DMS 273 (cell line): ENCODE data around the gene PDCD4.

Experiments used
- DNase-seq: peaks from one replicate; lab custom pipeline; 2025; ENCODE audit not compliant: unreplicated experiment; lab: John Stamatoyannopoulos, UW

Gene PDCD4

DNA sequence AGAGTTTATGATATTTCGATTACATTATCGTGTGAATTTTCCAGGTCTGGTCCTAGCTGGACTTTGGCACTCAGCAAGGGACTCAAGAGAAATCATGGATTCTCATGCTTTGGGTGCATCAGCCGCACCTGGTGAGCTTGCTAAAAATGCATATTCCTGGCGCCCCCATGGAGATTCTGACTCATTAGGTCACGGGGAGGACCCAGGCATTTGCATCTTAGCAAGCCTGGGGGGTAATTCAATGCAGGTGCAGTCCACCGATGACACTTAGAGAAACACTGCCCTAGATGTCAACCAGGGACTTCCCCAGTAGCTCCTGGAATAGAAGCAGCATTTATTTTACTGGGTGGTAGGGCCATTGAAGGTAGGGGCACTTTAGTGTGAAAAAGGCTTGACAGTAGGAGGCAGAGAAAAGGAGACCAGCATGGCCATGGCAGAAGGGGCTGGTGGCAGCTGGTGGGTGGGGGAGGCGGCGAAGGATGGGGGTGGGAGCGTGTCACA is 29.9 kb upstream of the PDCD4 start:
- peak; percentile 59 for DNase-seq

DNA sequence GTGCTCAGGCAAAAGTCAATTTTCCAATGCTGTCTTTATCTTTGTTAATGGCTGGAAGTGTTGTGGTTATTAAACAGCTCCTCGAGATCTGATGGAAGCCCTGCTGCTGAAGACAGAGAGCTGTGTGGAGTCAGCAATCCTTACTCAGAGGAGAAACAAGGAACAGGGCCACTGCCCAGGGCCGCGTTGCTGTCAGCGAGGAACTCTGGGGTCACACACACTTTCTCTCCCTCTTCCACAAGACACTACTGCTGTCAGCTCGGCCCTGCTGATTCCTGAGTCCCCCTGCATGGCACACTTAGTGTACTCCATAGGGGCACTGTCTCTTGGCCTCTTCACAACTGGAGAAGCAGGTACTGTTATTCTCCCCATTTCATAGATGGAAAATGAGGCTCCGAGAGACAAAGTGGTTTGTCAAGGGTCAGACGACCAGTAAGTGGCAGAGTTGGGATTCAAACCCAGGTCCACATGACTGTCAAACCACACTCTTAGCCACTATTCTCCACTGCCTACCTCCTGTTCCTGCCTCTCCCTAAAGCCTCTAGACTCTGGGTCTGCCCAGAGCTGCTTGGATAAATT is 29.3 kb upstream of the PDCD4 start:
- peak; percentile 59 for DNase-seq

DNA sequence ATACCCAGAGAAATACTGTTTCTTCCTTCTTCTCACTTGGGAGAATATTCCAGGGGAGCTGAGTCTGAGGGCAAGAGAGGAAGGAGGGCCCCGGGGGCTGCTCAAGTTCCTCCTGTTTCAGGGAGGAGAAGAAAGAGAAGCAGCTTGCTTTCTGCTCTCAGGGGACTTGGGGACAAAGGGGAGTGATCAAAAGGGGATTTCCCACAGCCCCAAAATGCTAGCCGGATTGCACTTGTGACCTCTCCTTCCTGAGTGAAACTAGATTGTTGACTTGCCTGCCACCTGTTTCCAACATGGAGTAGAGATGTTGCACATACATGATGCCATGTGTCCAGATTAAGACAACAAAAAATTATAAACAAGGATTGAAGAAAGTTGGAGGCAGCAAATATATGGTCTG is 28.7 kb upstream of the PDCD4 start:
- DNase-seq: peak; percentile 48

DNA sequence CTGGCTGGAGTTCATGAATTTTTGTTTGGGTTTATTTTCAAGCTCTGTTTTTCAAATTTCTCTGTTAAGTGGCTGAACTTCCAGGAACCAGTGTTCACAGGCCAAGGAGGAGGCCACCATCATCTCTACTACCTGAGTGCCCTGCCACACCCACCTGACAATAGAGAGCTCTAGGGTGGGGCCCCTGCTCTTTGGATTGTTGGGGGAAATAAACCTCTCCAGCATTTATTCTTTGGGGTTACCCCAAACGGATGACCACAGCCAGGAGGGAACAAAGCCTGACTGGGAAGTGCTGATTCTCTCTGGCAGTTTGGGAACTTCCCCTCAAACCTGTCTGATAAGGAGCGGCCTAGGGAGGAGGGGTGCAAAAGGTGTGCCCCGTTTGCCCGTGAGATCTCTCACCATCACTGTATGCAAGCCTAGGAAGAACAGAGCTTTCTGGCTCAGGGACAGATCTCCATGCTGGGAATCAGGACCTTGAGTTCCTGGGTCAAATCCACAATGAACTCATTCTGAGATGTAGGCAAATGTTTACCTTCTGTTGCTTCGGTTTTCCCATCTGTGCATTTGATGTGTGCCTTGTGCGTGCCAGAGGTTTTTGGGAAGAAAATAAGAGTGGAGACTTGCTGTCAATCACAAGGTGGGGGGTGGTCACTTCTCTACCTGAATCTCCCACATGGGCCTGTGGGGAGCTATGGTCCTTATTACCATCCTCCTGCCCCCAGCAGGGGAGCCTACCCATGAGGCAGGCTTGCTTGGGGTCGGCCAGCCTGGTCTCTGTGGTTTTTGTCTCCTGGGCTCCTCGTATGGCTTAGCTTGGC is 27.7 kb upstream of the PDCD4 start:
- DNase-seq: peak; percentile 91

DNA sequence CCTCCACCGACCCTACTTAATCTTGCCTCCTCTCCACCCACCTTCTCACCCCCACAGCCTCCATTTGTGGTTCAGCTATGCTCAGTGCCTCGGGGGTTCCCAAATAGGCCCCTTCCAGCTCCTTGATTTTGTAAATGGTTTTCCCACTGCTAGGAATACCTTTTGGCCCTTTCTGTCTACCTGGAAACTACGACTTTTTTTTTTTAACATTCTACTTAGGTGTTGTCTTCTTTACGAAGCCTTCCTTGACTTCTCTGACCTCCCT is 27.2 kb upstream of the PDCD4 start:
- DNase-seq: no peak

DNA sequence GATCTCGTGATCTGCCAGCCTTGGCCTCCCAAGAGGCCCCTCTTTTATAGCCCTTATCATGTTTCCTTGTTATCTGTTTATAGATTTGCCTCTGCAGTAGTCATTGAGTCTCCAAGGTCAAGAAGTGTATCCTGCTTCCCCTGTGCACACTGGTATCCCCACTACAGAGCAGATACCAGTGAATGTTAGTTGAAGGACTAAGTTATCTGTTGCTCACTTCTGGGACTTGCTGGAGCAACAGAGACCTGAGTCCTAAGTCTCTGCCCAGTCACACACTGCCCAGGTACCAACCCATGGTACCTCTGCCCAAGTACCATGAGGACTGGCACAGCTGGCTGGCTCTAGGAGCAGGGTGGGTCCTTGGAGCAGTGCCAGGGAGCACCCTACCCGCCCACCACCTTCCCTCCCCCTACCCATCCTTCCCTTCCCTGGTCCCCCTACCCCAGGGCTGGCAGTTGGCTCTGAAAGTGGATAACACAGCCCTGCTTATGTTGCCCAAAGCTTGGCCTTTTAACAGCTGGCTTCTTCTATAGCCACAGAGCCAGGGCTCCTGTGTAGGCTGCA is 26.5 kb upstream of the PDCD4 start:
- DNase-seq: peak; percentile 43

DNA sequence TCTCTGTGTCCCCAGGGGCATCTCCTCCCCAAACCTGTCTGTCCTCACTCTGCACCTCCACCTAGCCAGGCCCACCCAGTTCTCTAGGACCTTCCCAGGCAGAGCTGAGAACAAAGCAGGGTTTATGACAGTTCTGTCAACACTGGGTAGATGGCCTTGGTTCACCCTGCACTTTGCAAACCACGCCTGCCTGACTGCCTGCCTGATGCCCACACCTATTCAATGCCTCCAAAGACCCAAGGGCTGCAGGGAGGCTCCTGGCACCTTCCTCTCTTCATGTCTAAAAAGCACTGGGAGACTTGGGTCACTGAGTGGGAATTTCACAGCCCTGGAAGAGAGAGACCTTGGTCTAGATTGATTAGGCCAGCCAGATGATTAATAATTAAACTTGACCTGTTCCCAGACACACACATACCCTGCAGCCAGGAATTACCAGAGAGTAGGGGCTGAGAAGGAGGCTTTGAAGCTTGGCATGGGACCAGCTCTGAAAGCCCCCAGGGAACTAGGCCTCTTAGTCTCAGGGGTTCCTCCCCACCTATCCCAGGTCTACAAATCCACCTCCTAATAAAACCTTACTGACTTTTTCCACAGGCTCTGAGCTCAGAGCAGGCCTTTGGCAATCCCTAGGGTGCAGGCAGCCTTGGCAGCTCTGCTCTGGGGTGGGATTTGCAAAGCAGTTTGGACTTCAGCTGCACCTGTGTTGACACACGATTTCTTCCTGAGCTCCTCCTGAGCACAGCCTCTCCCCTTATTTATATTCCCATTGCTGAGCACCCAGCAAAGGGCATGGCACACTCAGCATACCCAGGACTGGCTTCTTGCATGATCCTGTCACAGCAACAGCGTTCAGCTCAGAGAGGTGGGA is 25.7 kb upstream of the PDCD4 start:
- DNase-seq: peak; percentile 43

DNA sequence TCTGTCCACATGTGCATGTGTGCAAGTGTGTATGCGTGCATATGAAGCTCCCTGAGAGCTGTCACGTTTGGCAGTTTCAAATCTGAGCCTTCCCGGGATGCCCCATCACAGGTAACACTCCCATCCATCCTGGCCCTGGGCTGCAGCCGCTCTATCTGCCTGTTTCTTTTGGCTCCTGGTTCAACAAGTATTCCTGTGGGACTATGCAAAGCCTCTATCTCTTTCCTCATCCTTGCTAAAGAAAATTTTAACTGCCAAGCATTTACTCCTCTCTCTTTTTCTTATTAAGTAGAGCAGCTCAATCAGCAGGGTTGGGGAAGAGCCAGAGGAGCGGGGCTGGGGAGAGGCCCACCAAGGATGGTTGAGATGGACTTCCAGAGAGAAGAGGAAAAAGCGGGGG is 24.4 kb upstream of the PDCD4 start:
- no peak for DNase-seq

DNA sequence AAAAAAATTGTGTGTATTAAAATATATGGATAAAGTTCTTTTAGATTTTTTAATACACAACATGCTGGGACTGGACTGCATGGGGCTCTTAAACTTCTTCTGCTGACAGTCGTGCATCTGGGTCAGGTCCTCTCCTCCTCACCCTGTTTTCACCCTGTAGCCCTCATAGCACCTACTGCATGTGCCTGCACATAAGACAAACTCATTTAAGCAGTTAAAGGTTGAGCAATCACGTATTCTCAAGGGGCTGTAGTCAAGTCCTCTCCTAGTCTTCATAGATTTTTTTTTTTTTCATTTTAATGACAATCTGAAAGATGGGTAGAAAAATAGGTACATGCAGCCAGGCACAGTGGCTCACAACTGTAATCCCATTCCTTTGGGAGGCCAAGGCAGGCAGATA is 23.6 kb upstream of the PDCD4 start:
- no peak for DNase-seq

DNA sequence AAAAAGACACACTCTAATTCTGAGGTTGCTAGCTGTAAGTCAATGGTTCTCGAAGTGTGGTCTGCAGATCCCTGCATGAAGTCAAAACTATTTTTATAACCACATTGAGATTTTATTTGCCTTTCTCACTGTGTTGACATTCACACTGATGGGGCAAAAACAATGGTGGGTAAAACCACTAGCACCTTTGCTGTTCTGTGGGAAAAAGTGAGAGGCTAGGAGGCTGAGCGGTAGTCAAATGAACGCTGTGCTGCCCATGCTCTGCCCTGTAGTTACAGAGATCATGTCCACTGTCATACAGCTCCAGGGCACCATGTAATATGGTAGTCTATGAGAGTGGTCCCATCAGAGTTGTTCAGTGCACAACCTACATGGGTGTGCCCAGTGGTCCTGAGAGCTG is 21.6 kb upstream of the PDCD4 start:
- no peak for DNase-seq

DNA sequence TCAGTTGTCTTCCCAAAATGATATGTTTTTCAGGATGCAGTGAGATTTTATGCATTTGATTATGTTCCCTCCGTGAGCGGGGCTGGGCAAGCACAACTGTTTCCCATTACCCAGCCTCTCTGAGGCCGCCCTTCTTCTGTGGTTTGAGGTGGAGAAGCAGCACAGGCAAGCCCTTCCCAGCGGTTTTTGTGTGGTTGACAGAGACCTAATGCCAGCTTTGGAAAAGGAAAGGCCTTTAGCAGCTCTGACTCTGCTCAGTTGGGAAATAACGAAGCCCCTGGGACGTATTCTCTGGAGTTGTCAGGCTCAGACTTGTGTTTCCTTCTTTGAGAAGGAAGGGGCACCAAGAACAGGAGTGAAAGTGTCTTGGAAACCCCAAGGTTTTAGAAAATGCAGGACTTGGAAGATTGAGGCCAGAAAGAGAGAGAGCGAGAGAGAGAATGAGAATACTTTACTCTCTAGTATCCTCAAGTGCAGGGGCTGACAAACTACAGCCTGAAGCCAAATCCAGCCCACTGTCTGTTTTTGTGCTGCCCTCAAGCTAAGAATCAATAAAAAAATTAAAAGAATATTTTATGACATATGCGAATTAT is 20.6 kb upstream of the PDCD4 start:
- no peak for DNase-seq

DNA sequence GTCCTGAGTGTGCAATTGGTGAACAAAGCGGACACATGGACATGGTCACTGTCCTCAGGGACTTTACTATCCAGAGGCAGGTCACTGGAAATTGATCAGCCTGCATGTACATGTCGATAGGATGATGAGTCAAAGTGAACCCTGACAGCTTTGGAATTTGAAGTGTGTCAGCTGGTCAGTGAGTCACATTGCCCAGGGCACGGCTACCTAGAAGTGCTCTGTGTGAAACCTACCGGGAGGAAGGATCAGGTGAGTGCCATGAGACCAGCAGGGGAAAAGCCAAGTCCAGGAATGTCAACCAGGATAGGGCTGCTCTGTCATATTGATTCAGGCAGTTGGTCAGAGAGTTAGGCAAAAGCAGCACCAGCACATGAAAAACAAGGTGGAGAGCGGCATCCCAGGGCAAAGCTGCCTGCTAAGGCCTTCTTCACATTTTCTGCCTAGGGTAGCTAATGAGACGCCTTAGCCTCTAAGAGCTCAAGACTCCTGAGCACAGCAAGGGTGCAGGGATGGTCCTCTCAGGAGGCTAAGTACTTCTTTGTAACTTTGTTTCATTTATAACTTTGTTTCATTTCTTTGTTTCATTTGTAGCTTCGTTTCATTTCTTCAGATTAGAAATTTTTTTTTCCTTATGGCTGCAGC is 19.4 kb upstream of the PDCD4 start:
- DNase-seq: no peak

DNA sequence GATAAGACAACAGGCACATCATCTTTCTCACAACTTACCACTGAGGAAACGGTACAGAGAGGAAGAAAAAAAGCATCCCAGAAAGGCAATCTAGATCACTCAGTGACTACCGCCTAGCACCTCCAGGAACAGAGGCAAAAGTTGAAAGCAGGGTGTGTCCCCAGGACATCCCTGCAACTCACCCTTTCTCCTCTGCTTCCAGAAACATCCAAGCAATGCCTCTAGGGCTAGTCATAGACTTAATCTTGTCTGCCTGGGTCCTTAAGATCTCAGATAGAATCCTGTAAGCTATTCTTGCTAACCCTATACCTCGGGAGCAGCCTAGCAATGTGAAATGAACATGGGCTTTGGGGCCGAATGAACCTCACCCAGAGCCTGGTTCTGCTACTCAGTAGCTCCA is 18.8 kb upstream of the PDCD4 start:
- DNase-seq: no peak

DNA sequence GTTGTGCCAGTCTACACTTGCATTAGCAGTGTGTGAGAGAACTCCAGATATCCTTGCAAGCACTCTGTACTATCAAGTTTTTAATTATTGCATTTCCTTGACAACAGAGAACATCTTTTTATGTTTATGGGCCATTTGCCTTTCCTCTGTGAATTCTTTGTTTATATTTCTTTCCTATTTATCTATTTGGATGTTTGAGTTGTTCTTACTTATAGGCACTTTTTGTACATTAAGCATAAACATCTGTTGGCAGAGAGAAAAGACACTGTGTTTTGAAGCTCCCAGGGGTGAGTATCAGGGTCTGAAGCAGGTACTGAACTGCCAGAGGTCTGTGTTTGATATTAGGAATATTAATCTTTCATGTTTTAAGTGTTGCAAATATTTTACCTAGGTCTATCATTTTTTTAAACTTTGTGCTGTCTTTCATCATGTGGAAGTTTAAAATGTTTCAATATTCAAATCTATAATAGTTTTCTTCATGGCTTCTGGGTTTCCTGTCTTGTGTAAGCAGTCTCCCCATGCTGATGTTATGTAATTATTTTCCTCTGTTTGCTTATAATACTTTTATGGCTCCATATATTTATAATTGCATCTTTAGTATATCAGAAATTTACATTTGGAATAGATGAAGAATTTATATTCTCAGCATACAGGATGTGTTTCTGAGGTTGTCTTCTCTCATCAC is 17.7 kb upstream of the PDCD4 start:
- no peak for DNase-seq

DNA sequence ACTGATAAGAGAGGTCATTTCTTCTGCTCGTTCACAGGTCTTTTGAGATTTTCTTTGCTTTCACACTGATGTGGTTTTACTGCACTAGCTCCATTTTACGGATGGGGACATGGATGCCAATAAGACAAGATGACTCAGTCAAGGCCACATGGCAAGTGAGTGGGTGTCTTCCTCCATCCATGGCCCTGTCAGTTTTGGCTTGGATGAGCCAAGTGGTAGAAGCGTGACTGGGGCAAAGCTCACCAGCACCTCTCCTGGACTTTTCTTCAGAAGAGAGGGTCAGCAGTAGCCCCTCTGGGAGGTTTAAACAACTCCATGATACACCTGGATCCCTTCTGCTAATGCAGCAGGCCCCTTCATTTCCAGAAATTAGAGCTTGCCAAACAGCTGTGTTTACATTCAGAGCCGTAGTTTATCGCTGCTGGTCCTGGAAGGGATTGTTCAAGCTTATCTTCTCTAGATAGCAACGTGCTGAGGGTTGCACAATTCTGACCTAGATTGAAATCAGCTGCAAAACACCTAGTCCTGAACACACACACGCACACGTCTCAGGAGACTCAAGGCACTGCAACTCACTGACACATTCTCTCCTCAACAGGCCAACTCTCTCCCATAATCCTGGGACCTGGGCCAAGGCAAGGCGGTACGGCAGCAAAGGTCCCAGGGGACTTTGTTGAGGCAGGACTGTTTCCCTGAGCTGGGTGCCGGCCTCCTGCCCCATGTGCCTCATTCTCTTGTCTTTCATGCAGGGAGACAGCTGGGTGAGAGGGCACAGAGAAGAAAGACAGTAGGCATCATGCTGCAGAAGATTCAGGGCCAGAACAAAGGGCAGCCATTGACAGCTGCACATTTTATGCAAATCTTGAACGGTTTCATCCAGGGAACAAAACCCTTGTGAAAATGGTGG is 14.2 kb upstream of the PDCD4 start:
- peak; percentile 77 for DNase-seq

DNA sequence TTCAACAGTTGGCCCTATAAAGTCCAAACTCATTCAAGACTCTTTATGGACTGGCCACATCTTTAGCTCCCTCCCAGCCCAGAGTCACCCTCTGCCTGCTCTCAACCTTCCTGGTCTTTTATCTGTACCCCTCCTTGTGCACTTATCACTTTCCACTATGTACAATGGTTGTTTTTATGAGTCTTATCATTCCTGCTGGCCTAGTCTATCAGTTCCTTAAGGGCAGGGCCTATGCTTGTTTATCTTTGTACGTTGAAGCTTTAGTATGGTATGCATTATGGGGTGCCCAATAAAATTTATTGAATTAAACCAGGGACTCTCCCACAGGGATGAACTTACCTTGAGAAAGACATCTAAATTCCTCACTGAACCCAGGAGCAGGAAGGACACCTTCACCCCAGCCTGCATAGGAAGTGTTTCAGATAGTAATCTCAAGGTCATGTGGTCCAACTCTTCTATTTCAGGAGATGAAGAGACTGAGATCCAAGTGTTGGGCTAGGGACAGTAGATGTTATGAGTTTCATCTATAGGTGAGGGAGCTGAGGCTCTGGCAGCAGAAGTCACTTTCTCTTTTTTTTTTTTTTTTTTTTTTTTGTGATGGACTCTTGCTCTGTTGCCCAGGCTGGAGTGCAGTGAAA is 13.3 kb upstream of the PDCD4 start:
- DNase-seq: no peak

DNA sequence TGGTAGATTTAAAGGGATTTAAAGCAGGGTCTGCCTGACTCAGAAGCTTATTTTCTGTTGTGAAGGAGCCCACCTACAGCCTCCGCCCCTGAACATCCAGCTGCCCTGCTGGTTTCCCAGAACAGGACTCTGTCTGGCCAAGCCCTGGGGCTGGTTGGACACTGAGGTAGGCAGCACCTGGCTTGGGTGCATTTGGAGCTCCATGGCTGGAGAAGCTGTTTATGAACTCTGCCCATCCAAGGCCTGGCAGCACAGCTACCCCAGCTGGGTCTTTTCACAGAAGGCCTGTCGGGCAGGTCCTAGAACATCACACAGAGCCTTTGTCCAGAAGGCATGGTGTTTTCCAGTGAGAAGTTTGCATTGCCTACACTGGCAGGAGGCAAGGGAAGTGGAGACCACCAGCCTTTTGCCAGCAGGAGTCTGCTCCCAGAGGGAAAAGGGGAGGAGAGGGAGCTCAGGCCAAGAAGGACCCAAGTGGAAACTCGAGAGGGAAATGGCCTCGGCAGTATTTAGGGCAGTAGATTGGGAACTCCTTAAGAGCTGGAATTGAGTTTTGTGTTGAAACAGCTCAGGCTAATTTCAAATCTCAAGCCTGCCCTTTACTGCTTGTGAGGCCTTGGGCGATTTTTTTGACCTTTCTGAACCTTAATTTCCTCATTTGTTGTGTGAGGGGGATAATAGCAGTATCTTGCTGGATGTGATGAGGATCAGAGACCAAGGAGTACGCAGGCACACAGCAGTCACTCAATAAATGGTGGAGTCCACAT is 12.3 kb upstream of the PDCD4 start:
- no peak for DNase-seq

DNA sequence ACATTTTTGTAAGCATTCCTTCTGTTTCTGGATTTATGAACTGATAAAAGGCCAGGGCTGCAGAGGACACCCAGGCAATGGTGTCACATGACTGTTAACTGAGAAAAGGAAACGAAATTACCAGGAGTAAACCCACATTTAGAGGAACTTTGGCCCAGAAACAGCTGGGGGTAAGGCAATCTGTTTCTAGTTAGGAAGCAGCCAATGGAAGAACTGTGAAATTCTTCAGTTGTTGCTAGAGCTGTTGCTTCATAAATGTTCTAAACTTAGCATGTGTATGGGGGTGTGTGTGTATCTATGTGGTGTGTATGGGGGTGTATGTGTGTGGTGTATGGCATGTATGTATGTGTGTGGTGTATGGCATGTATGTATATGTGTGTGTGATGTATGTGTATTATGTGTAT is 11.8 kb upstream of the PDCD4 start:
- peak; percentile 27 for DNase-seq
